HEK293 (cell line): Measurements from ENCODE around the gene MYH2.

Experiments
- CTCF ChIA-PET: fragments of 350-600 bp; formaldehyde crosslinking; extraction: SDS; loops from one replicate; lab custom pipeline; 2021; ENCODE audit warnings: antibody characterized with exemption; lab: Yijun Ruan, JAX
- POLR2A ChIA-PET: fragments of 300-600 bp; formaldehyde crosslinking; extraction: SDS; loops from one replicate; lab custom pipeline; 2020; ENCODE audit warnings: antibody characterized with exemption, inconsistent platforms; lab: Yijun Ruan, JAX
- H3K27ac ChIP-seq: fragments of 200-500 bp; sonication (Bioruptor generic); 2 replicates; pipeline ENCODE4 v1.5.1; 2014; ENCODE audit warnings: low read depth, low read length, control low read depth, inconsistent platforms; ENCODE audit errors: extremely low read depth
- H3K36me3 ChIP-seq, 2 experiments: fragments of 200-500 bp in 1 of 2; sonication (Bioruptor generic) in 1 of 2; 1 replicate in 1 of 2; 2 replicates in 1 of 2; pipeline ENCODE4 v1.5.1; 2014 to 2017; ENCODE audit warnings: inconsistent platforms in 2 of 2, low read length in 2 of 2; ENCODE audit not compliant: control insufficient read depth in 2 of 2, insufficient read depth in 1 of 2
- H3K4me1 ChIP-seq: fragments of 200-500 bp; sonication (Bioruptor generic); 2 replicates; pipeline ENCODE4 v1.5.1; 2014; ENCODE audit warnings: mild to moderate bottlenecking, low read length, inconsistent platforms; ENCODE audit not compliant: control insufficient read depth, insufficient read depth
- H3K4me3 ChIP-seq: 2 replicates; pipeline ENCODE4 v1.5.1; 2011; ENCODE audit warnings: low read depth, mild to moderate bottlenecking, control low read depth, low read length, moderate library complexity
- H3K9me3 ChIP-seq: fragments of 200-500 bp; sonication (Bioruptor generic); 2 replicates; pipeline ENCODE4 v1.5.1; 2014; ENCODE audit warnings: low read depth, low read length, inconsistent platforms; ENCODE audit not compliant: control insufficient read depth, insufficient read depth
- IKZF3 ChIP-seq: fragments of 450-650 bp; IDR thresholded peaks from 2 replicates; pipeline ENCODE4 v1.5.0; 2018; ENCODE audit warnings: missing biosample characterization, mild to moderate bottlenecking, missing genetic modification characterization, moderate library complexity
- KLF9 ChIP-seq: fragments of 450-650 bp; formaldehyde crosslinking; IDR thresholded peaks from 2 replicates; pipeline ENCODE4 v1.5.1; 2016; ENCODE audit warnings: missing biosample characterization, missing genetic modification characterization, low read depth
- OSR2 ChIP-seq: fragments of 450-650 bp; formaldehyde crosslinking; IDR thresholded peaks from 2 replicates; pipeline ENCODE4 v1.5.1; 2016; ENCODE audit warnings: missing biosample characterization, missing genetic modification characterization
- RBAK ChIP-seq: fragments of 450-650 bp; formaldehyde crosslinking; IDR thresholded peaks from 2 replicates; pipeline ENCODE4 v1.5.1; 2016; ENCODE audit warnings: missing biosample characterization, missing genetic modification characterization
- TCF7L2 ChIP-seq: IDR thresholded peaks from 2 replicates; pipeline ENCODE4 v1.6.1; 2011; ENCODE audit warnings: low read depth, mild to moderate bottlenecking, inconsistent platforms, low read length, moderate library complexity, borderline replicate concordance
- TRIM28 ChIP-seq: IDR thresholded peaks from 2 replicates; pipeline ENCODE4 v1.6.1; 2011; ENCODE audit warnings: low read length, control low read depth, borderline replicate concordance
- ZBTB6 ChIP-seq: fragments of 450-650 bp; formaldehyde crosslinking; IDR thresholded peaks from 2 replicates; pipeline ENCODE4 v1.5.1; 2017; ENCODE audit warnings: missing biosample characterization, missing genetic modification characterization
- ZNF16 ChIP-seq: fragments of 450-650 bp; formaldehyde crosslinking; IDR thresholded peaks from 2 replicates; pipeline ENCODE4 v1.5.1; 2016; ENCODE audit warnings: low read depth, missing biosample characterization, missing genetic modification characterization
- ZNF404 ChIP-seq: fragments of 450-650 bp; formaldehyde crosslinking; IDR thresholded peaks from 2 replicates; pipeline ENCODE4 v1.5.1; 2017; ENCODE audit warnings: missing biosample characterization, missing genetic modification characterization
- ZNF433 ChIP-seq: fragments of 450-650 bp; formaldehyde crosslinking; IDR thresholded peaks from 2 replicates; pipeline ENCODE4 v1.5.1; 2016; ENCODE audit warnings: missing biosample characterization, missing genetic modification characterization, low read depth
- ZNF510 ChIP-seq: fragments of 450-650 bp; formaldehyde crosslinking; IDR thresholded peaks from 2 replicates; pipeline ENCODE4 v1.5.1; 2018; ENCODE audit warnings: mild to moderate bottlenecking, missing genetic modification characterization, missing biosample characterization; ENCODE audit not compliant: insufficient replicate concordance
- ZNF561 ChIP-seq: fragments of 450-650 bp; IDR thresholded peaks from 2 replicates; pipeline ENCODE4 v1.5.1; 2018; ENCODE audit warnings: missing biosample characterization, missing genetic modification characterization, borderline replicate concordance
- ZNF585B ChIP-seq: fragments of 450-650 bp; formaldehyde crosslinking; IDR thresholded peaks from 2 replicates; pipeline ENCODE4 v1.5.1; 2016; ENCODE audit warnings: missing biosample characterization, missing genetic modification characterization
- ZNF621 ChIP-seq: fragments of 450-650 bp; formaldehyde crosslinking; IDR thresholded peaks from 2 replicates; pipeline ENCODE4 v1.5.1; 2017; ENCODE audit warnings: missing biosample characterization, missing genetic modification characterization
- ZNF660 ChIP-seq: fragments of 450-650 bp; IDR thresholded peaks from 2 replicates; pipeline ENCODE4 v1.5.1; 2018; ENCODE audit warnings: missing biosample characterization, mild to moderate bottlenecking, missing genetic modification characterization
- ZNF670 ChIP-seq: fragments of 450-650 bp; formaldehyde crosslinking; IDR thresholded peaks from 2 replicates; pipeline ENCODE4 v1.5.1; 2016; ENCODE audit warnings: missing biosample characterization, missing genetic modification characterization, low read depth
- ZXDB ChIP-seq: fragments of 450-650 bp; formaldehyde crosslinking; IDR thresholded peaks from 2 replicates; pipeline ENCODE4 v1.5.1; 2016; ENCODE audit warnings: missing biosample characterization, missing genetic modification characterization
- TF ChIP-seq, protein P1 (sequence below): fragments of 450-650 bp; formaldehyde crosslinking; IDR thresholded peaks from 2 replicates; pipeline ENCODE4 v1.5.1; 2016; ENCODE audit warnings: missing biosample characterization, missing genetic modification characterization, low read depth
- TF ChIP-seq, protein P2 (sequence below): fragments of 450-650 bp; formaldehyde crosslinking; IDR thresholded peaks from 2 replicates; pipeline ENCODE4 v1.5.1; 2017; ENCODE audit warnings: missing biosample characterization, mild to moderate bottlenecking, missing genetic modification characterization, moderate library complexity
- TF ChIP-seq, protein P3 (sequence below): fragments of 450-650 bp; formaldehyde crosslinking; IDR thresholded peaks from 2 replicates; pipeline ENCODE4 v1.5.1; 2016; ENCODE audit warnings: missing biosample characterization, missing genetic modification characterization, borderline replicate concordance

The MYH2 gene

DNA sequence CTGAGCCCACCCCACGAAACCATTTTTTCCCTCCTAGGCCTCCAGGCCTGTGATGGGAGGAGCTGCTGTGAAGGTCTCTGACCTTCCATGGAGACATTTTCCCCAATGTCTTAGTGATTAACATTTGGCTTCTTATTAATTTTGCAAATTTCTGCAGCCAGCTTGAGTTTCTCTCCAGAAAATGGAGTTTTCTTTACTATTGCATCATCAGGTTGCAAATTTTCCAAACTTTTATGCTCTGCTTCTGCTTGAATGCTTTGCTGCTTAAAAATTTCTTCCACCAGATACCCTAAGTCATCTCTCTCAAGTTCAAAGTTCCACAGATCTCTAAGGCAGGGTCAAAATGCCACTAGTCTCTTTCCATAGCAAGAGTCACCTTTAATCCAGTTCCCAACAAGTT, 67.2 kb downstream of the MYH2 start:
- Histone ChIP-seq H3K9me3 (no peaks in the 10 kb centered on the region; the same call in none of the 2 replicates), H3K4me3 (no peak overlapping the region), H3K36me3 (no peaks in the 10 kb centered on the region)
- POLR2A ChIA-PET: no interaction called here
- CTCF ChIA-PET: no interaction called here
- TF ChIP-seq ZNF585B (tag by site-specific recombination) (peak; percentile 72), OSR2 (tag by site-specific recombination) (no peak)
- TF ChIP-seq, all 188 proteins: peak for 1
- H3K27ac ChIP-seq: no peak overlapping the region
- peaks cover 4% of the 10 kb centered on the region for H3K4me1 ChIP-seq

DNA sequence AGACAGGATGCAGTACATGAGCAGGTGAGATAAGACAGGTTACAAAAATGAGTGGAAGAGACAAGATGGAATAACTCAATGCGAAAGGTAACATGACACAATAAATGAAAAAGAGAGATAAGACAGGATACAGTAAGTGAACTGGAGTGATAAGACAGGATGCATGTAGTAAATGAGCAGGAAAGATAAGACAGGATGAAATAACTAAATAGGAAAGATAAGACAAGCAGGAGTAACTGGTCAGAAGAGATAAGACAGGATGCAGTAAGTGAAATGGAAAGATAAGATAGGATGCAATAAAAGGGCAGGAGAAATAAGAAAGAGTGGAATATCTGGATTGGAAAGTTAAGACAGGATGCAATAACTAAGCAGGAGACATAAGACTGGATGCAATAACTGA, 71.8 kb downstream of the MYH2 start:
- Histone ChIP-seq H3K27ac (no peak overlapping the region), H3K9me3 (no peaks in the 10 kb centered on the region; the same call in 1 of the 2 replicates), H3K4me1 (peaks cover 4% of the 10 kb centered on the region), H3K4me3 (no peak overlapping the region), H3K36me3 (no peaks in the 10 kb centered on the region)
- no peak for TF ChIP-seq ZNF561 (tag by site-specific recombination)
- no peak for TF ChIP-seq KLF9 (tag by site-specific recombination)
- 0 out of 2 replicates have a peak, but pooled peaks have one; percentile 18 for TF ChIP-seq TCF7L2
- no peak for TF ChIP-seq RBAK (tag by site-specific recombination)
- TF ChIP-seq, protein P1, sequence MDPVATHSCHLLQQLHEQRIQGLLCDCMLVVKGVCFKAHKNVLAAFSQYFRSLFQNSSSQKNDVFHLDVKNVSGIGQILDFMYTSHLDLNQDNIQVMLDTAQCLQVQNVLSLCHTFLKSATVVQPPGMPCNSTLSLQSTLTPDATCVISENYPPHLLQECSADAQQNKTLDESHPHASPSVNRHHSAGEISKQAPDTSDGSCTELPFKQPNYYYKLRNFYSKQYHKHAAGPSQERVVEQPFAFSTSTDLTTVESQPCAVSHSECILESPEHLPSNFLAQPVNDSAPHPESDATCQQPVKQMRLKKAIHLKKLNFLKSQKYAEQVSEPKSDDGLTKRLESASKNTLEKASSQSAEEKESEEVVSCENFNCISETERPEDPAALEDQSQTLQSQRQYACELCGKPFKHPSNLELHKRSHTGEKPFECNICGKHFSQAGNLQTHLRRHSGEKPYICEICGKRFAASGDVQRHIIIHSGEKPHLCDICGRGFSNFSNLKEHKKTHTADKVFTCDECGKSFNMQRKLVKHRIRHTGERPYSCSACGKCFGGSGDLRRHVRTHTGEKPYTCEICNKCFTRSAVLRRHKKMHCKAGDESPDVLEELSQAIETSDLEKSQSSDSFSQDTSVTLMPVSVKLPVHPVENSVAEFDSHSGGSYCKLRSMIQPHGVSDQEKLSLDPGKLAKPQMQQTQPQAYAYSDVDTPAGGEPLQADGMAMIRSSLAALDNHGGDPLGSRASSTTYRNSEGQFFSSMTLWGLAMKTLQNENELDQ (tag by site-specific recombination): no peak
- no peak for TF ChIP-seq ZBTB6 (tag by site-specific recombination)
- no peak for TF ChIP-seq ZNF670 (tag by site-specific recombination)
- no peak for TF ChIP-seq IKZF3
- no peak for TF ChIP-seq ZNF510
- no peak for TF ChIP-seq ZNF433
- TF ChIP-seq ZNF16 (tag by site-specific recombination): no peak
- TF ChIP-seq, protein P2, sequence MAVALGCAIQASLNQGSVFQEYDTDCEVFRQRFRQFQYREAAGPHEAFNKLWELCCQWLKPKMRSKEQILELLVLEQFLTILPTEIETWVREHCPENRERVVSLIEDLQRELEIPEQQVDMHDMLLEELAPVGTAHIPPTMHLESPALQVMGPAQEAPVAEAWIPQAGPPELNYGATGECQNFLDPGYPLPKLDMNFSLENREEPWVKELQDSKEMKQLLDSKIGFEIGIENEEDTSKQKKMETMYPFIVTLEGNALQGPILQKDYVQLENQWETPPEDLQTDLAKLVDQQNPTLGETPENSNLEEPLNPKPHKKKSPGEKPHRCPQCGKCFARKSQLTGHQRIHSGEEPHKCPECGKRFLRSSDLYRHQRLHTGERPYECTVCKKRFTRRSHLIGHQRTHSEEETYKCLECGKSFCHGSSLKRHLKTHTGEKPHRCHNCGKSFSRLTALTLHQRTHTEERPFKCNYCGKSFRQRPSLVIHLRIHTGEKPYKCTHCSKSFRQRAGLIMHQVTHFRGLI (tag by site-specific recombination): no peak
- peak; percentile 28; the same call in 1 of the 2 replicates for TF ChIP-seq TRIM28
- TF ChIP-seq ZNF404 (tag by site-specific recombination): no peak
- TF ChIP-seq ZNF621 (tag by site-specific recombination): no peak
- TF ChIP-seq, protein P3, sequence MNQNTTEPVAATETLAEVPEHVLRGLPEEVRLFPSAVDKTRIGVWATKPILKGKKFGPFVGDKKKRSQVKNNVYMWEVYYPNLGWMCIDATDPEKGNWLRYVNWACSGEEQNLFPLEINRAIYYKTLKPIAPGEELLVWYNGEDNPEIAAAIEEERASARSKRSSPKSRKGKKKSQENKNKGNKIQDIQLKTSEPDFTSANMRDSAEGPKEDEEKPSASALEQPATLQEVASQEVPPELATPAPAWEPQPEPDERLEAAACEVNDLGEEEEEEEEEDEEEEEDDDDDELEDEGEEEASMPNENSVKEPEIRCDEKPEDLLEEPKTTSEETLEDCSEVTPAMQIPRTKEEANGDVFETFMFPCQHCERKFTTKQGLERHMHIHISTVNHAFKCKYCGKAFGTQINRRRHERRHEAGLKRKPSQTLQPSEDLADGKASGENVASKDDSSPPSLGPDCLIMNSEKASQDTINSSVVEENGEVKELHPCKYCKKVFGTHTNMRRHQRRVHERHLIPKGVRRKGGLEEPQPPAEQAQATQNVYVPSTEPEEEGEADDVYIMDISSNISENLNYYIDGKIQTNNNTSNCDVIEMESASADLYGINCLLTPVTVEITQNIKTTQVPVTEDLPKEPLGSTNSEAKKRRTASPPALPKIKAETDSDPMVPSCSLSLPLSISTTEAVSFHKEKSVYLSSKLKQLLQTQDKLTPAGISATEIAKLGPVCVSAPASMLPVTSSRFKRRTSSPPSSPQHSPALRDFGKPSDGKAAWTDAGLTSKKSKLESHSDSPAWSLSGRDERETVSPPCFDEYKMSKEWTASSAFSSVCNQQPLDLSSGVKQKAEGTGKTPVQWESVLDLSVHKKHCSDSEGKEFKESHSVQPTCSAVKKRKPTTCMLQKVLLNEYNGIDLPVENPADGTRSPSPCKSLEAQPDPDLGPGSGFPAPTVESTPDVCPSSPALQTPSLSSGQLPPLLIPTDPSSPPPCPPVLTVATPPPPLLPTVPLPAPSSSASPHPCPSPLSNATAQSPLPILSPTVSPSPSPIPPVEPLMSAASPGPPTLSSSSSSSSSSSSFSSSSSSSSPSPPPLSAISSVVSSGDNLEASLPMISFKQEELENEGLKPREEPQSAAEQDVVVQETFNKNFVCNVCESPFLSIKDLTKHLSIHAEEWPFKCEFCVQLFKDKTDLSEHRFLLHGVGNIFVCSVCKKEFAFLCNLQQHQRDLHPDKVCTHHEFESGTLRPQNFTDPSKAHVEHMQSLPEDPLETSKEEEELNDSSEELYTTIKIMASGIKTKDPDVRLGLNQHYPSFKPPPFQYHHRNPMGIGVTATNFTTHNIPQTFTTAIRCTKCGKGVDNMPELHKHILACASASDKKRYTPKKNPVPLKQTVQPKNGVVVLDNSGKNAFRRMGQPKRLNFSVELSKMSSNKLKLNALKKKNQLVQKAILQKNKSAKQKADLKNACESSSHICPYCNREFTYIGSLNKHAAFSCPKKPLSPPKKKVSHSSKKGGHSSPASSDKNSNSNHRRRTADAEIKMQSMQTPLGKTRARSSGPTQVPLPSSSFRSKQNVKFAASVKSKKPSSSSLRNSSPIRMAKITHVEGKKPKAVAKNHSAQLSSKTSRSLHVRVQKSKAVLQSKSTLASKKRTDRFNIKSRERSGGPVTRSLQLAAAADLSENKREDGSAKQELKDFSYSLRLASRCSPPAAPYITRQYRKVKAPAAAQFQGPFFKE: no peak
- no peak for TF ChIP-seq ZNF660 (tag by site-specific recombination)
- peak; percentile 54; the same call in 1 of the 2 replicates for TF ChIP-seq ZXDB
- ChIA-PET CTCF (interaction anchor here (1.1 kb wide), 1 partner anchor 182 kb away, joined by 6 read pairs; no protein-coding TSS in a partner anchor), POLR2A (no interaction called here)
